ENCODE data around the gene ECI1. TPM values are rescaled to one million over a fixed set of nuclear protein-coding genes. Genes with fewer than 3 reads are reported as not detected.

The ECI1 gene
- polyA plus RNA-seq, 1 experiment, result 63.9 TPM

DNA sequence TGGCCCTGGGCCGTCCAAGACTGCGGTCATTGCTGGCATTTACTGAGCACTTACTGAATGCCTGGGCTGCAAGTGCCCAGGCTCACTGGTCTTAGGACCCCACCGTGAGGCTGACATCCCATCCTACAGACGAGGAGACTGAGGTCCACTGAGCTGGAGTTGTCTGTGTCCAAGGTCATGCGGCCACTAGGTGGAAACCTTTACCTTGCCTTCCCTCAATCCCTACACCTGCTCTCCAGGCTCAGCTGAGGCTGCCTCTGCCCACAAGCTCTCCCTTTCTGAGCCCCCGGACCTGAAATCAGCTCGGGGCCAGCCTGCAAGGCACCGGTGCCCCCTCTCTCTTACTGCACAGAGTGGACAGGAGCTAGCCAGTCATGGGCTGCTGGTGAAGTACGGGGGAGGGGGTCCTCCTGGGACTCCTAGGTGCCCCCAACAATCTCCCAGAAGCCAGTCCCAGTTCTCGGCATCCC is 56.5 kb downstream of the ECI1 start:
- peaks cover 29% of the 10 kb centered on the region for H3K27me3 ChIP-seq (ENCODE audit: control insufficient read depth, insufficient read depth, low read length)
- no peaks in the 10 kb centered on the region for H3K36me3 ChIP-seq (ENCODE audit: control insufficient read depth, insufficient read depth, low read length)
- DNase-seq (ENCODE audit: low read depth), result no peak
- POLR2A ChIA-PET, result no interaction called here
- peak; percentile 13; the same call in 1 of the 2 replicates for TF ChIP-seq CTCF (IDR thresholded peaks at IDR 0.05; ENCODE audit: insufficient read depth, low read depth, low read length)
- CTCF ChIA-PET, result interaction anchor here (0.6 to 1.7 kb wide), 5 partner anchors 14 to 1541 kb away, joined by 3 to 5 read pairs (median 3); partner anchors contain the start of gene TRAF7
- no peak overlapping the region for H3K4me3 ChIP-seq (ENCODE audit: low read depth, low read length)

DNA sequence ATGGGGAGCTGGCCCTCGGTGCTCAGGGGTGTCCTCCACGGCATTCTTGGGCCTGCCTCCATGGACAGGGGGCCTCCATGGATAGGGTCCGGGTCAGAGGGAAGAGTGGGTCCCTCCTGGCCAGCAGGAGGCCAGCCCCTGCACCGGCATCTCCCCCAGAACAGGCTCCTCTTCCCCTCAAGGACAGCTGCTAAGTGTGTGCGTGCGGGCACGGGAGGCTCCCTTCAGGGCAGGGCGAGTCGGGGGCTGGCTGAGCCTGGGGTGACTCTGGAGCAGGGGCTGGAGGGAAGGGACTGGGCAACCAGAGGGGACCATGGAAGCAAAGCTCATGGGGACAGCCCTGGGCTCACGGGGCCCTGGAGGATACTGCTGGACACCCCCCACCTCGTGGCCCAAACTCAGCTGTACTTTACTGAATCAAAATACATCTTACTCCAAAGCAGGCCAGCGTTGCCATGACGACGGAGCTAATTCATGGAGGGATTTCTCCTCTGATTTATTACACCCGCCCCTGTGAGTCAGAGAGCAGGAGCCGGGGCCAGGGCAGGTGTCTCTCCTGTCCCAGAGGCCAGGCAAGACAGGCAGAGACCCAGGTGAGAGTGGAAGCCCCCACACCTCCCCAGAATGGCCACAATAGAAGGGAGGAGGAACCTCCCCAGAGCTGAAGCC is 57.1 kb downstream of the ECI1 start:
- Histone ChIP-seq H3K27me3 (ENCODE audit: control insufficient read depth, insufficient read depth, low read length) (peaks cover 28% of the 10 kb centered on the region), H3K36me3 (ENCODE audit: control insufficient read depth, insufficient read depth, low read length) (no peaks in the 10 kb centered on the region), H3K4me3 (ENCODE audit: low read depth, low read length) (no peak overlapping the region)
- ChIA-PET POLR2A (interaction anchor here (0.5 kb wide), 1 partner anchor 15 kb away, joined by 3 read pairs; no protein-coding TSS in a partner anchor), CTCF (interaction anchor here (0.6 to 1.7 kb wide), 4 partner anchors 13 to 1540 kb away, joined by 3 to 5 read pairs (median 3); partner anchors contain the start of gene TRAF7)
- DNase-seq (ENCODE audit: low read depth), result no peak
- TF ChIP-seq CTCF (IDR thresholded peaks at IDR 0.05; ENCODE audit: insufficient read depth, low read depth, low read length), result no peak

DNA sequence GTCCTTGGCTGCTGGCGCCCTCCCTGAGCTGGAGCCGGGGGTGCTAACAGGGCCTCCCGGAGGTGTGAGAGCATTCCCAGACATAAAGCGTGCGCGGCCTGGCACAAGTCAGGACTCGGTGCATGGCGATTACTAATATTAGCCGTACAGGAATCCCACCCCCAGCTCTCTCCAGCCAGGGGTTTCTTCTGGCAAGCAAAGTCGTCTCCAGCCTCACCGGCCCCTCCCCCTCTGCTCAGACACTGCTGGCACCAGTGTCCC is 60.0 kb downstream of the ECI1 start:
- DNase-seq (ENCODE audit: low read depth), result no peak
- Histone ChIP-seq H3K36me3 (ENCODE audit: control insufficient read depth, insufficient read depth, low read length) (no peaks in the 10 kb centered on the region), H3K27me3 (ENCODE audit: control insufficient read depth, insufficient read depth, low read length) (peaks cover 16% of the 10 kb centered on the region), H3K4me3 (ENCODE audit: low read depth, low read length) (no peak overlapping the region)
- CTCF ChIA-PET, result no interaction called here
- POLR2A ChIA-PET, result no interaction called here
- TF ChIP-seq CTCF (IDR thresholded peaks at IDR 0.05; ENCODE audit: insufficient read depth, low read depth, low read length), result no peak

DNA sequence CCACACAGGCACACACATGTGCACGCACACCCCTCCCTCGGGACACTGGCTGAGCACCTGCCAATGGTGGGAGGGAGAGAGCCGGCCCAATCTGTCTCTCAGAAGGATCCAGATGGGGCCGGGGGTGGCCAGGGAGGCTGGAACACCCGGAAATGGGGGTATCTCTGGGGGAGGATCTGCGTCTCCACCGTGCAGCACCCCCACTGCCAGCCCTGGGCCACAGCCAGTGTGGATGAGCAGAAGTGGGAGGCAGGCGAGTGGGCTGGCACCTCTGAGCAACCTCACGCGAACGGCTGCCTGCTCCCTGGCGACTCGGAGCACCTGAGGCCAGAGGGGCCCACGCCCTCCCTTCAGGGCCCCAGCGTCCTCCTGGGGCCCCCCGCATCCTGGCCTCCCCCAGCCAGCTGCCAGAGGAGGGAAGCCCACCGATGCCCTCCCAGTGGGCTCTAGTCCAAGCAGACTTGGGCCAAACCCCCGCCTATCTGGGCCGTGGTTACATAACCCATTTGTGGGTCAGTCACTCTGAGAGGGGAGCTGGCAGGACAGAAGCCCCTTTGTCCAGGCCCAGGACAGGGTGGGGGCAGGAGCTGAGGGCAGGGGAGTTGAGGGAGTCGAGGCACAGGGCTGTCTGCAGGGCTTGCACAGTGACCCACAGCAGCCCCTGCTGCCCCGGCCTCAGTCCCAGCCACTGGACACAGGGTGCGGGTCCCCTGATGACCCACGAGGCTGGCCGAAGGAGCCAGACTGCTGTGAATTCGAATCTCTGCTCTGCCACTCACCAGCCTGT is 60.5 kb downstream of the ECI1 start:
- no peaks in the 10 kb centered on the region for H3K36me3 ChIP-seq (ENCODE audit: control insufficient read depth, insufficient read depth, low read length)
- H3K27me3 ChIP-seq (ENCODE audit: control insufficient read depth, insufficient read depth, low read length), result peaks cover 16% of the 10 kb centered on the region
- DNase-seq (ENCODE audit: low read depth), result no peak
- no peak overlapping the region for H3K4me3 ChIP-seq (ENCODE audit: low read depth, low read length)
- ChIA-PET POLR2A (no interaction called here), CTCF (interaction anchor here (0.5 kb wide), 1 partner anchor 660 kb away, joined by 3 read pairs; no protein-coding TSS in a partner anchor)
- TF ChIP-seq CTCF (IDR thresholded peaks at IDR 0.05; ENCODE audit: insufficient read depth, low read depth, low read length), result no peak

- ChIA-PET CTCF (interaction anchor here (0.5 kb wide), 1 partner anchor 661 kb away, joined by 3 read pairs; no protein-coding TSS in a partner anchor), POLR2A (no interaction called here)
- no peak for DNase-seq (ENCODE audit: low read depth)
- Histone ChIP-seq H3K4me3 (ENCODE audit: low read depth, low read length) (no peak overlapping the region), H3K36me3 (ENCODE audit: control insufficient read depth, insufficient read depth, low read length) (no peaks in the 10 kb centered on the region), H3K27me3 (ENCODE audit: control insufficient read depth, insufficient read depth, low read length) (peaks cover 11% of the 10 kb centered on the region)
- TF ChIP-seq CTCF (IDR thresholded peaks at IDR 0.05; ENCODE audit: insufficient read depth, low read depth, low read length), result no peak
Observed at GRCh38 chr16:2190002-2190658, 61.3 kb downstream of the ECI1 start.

All from BJ (cell line).